Hepatocyte (in vitro differentiated cells): ENCODE results near the gene TACC2.

Experiments used
- CTCF ChIP-seq: fragments of 200-600 bp; sonication (generic); IDR thresholded peaks from 2 replicates; pipeline ENCODE4 v1.5.1; 2016; ENCODE audit warnings: antibody characterized with exemption, mild to moderate bottlenecking; ENCODE audit not compliant: poor library complexity
- EZH2 ChIP-seq: fragments of 200-600 bp; sonication (generic); IDR thresholded peaks from 2 replicates; pipeline ENCODE4 v1.6.1; 2016; ENCODE audit warnings: antibody characterized with exemption, mild to moderate bottlenecking, borderline replicate concordance
- EZH2phosphoT487 ChIP-seq: fragments of 200-600 bp; sonication (generic); IDR thresholded peaks from one replicate; pipeline ENCODE4 v1.6.1; 2018; ENCODE audit warnings: antibody characterized with exemption, mild to moderate bottlenecking, low read depth, moderate library complexity; ENCODE audit not compliant: unreplicated experiment, severe bottlenecking

- TF ChIP-seq CTCF (no peak), EZH2 (no peak), EZH2phosphoT487 (no peak)
Measured at GRCh38 chr10:122280156-122280555, 291.2 kb downstream of the TACC2 start.
